ENCODE measurements around the gene KCNIP4.

DNA sequence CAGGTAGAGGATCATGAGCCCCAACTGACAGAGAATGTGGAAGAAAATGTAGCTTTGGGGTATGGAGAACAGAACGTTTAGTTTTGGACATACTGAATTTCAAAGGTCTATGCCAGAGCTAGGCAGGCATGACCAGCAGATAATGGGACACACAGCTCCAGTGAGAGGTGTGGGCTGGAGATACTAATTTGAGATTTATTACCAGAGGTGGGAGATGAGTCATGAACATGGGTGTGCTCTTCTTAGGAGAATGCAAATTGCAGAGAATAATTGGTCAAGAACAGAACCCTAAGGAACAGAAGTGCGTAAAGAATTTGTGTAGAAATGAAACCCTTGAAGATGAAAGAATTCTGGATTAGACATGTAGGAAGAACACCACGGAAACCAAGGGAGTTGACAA, 1123.1 kb downstream of the KCNIP4 start:
- no peak for TF ChIP-seq POLR2A (IDR thresholded peaks at IDR 0.05)
- TF ChIP-seq, protein P1, sequence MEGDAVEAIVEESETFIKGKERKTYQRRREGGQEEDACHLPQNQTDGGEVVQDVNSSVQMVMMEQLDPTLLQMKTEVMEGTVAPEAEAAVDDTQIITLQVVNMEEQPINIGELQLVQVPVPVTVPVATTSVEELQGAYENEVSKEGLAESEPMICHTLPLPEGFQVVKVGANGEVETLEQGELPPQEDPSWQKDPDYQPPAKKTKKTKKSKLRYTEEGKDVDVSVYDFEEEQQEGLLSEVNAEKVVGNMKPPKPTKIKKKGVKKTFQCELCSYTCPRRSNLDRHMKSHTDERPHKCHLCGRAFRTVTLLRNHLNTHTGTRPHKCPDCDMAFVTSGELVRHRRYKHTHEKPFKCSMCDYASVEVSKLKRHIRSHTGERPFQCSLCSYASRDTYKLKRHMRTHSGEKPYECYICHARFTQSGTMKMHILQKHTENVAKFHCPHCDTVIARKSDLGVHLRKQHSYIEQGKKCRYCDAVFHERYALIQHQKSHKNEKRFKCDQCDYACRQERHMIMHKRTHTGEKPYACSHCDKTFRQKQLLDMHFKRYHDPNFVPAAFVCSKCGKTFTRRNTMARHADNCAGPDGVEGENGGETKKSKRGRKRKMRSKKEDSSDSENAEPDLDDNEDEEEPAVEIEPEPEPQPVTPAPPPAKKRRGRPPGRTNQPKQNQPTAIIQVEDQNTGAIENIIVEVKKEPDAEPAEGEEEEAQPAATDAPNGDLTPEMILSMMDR (IDR thresholded peaks at IDR 0.05), result no peak
